Measurements from ENCODE around the gene TMEM182. TPM values are rescaled to one million over a fixed set of nuclear protein-coding genes. Genes with fewer than 3 reads are reported as not detected.

TMEM182 gene
- total RNA-seq, 1 donor from 2014 or later = 5.8 TPM

DNA sequence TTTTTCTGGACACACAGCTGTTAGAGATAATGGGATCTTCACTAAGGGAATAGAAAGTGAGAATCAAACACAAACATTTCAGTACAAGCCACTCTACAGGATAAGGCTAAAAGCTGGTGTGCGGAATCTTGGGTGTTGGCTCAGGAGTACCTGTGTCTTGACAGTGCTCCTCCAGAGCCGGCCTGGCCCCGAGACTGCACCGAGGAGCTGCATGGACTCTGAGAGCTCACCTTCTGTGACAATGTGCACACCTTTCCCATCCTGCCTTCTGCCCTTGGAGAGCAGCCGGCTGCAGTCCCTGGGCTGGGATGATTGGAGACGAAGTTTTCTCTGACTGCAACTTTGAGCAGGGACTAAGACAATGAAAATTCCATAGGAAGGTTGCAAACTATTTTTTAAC is 89.1 kb downstream of the TMEM182 start:
- Mint-ChIP-seq H3K36me3 (ENCODE audit: low read depth, unreplicated experiment) (no peaks in the 10 kb centered on the region), H3K27me3 (ENCODE audit: low read depth, unreplicated experiment) (peaks cover 2% of the 10 kb centered on the region), H3K9me3 (ENCODE audit: unreplicated experiment) (peaks cover 5% of the 10 kb centered on the region), H3K4me3 (ENCODE audit: unreplicated experiment) (no peak overlapping the region), H3K4me1 (ENCODE audit: low read depth, unreplicated experiment) (no peaks in the 10 kb centered on the region), H3K27ac (ENCODE audit: unreplicated experiment) (no peak overlapping the region)
- Histone ChIP-seq H3K4me3 (ENCODE audit: insufficient read depth, low read depth, low read length) (no peak overlapping the region), H3K36me3 (ENCODE audit: insufficient read depth, low read length) (no peaks in the 10 kb centered on the region), H3K9me3 (ENCODE audit: insufficient read depth, low read depth, low read length) (peaks cover 2% of the 10 kb centered on the region), H4K20me1 (ENCODE audit: insufficient read depth, low read length) (no peaks in the 10 kb centered on the region), H3K27me3 (ENCODE audit: insufficient read depth, low read length) (no peaks in the 10 kb centered on the region), H3K4me1 (ENCODE audit: insufficient read depth, low read length) (peaks cover 4% of the 10 kb centered on the region), H3K9ac (ENCODE audit: low read length) (no peak overlapping the region), H2AFZ (ENCODE audit: low read depth, low read length) (no peak overlapping the region), H3K4me2 (ENCODE audit: low read length) (no peak overlapping the region), H3K79me2 (ENCODE audit: insufficient read depth, low read length) (no peaks in the 10 kb centered on the region), H3K27ac (ENCODE audit: low read depth, low read length) (no peak overlapping the region)
- no peak for FAIRE-seq
- TF ChIP-seq, protein P1, sequence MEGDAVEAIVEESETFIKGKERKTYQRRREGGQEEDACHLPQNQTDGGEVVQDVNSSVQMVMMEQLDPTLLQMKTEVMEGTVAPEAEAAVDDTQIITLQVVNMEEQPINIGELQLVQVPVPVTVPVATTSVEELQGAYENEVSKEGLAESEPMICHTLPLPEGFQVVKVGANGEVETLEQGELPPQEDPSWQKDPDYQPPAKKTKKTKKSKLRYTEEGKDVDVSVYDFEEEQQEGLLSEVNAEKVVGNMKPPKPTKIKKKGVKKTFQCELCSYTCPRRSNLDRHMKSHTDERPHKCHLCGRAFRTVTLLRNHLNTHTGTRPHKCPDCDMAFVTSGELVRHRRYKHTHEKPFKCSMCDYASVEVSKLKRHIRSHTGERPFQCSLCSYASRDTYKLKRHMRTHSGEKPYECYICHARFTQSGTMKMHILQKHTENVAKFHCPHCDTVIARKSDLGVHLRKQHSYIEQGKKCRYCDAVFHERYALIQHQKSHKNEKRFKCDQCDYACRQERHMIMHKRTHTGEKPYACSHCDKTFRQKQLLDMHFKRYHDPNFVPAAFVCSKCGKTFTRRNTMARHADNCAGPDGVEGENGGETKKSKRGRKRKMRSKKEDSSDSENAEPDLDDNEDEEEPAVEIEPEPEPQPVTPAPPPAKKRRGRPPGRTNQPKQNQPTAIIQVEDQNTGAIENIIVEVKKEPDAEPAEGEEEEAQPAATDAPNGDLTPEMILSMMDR (IDR thresholded peaks at IDR 0.05; ENCODE audit: insufficient read depth, low read depth, low read length) = no peak
- TF ChIP-seq EZH2 (IDR thresholded peaks at IDR 0.05; ENCODE audit: insufficient read depth, low read length) = no peak
- no peak for DNase-seq (ENCODE audit: low read depth)

DNA sequence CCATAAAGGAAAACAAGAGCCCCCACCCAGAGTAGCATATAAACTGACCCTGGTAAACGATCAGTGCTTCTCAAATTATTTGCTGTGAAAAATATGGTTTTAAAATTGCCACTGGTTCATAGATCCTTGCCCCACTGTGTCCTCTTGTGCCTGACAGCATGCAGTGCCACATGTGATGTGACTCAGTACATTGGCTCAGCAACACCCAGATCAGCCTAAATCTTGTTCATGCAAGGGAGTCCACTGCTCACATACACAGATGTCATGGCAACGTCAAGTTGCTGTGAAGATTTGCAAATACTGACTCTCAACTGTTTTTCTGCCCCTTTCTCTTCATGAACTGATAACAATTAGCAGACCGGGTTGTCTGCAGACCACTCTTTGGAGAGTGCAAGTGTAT is 91.0 kb downstream of the TMEM182 start:
- Mint-ChIP-seq H3K9me3 (ENCODE audit: unreplicated experiment) (peaks cover 6% of the 10 kb centered on the region), H3K4me1 (ENCODE audit: low read depth, unreplicated experiment) (no peaks in the 10 kb centered on the region), H3K27ac (ENCODE audit: unreplicated experiment) (no peak overlapping the region), H3K36me3 (ENCODE audit: low read depth, unreplicated experiment) (no peaks in the 10 kb centered on the region), H3K4me3 (ENCODE audit: unreplicated experiment) (no peak overlapping the region), H3K27me3 (ENCODE audit: low read depth, unreplicated experiment) (peaks cover 2% of the 10 kb centered on the region)
- no peak overlapping the region for H3K4me2 ChIP-seq (ENCODE audit: low read length)
- no peak overlapping the region for H3K9ac ChIP-seq (ENCODE audit: low read length)
- no peak for DNase-seq (ENCODE audit: low read depth)
- H3K9me3 ChIP-seq (ENCODE audit: insufficient read depth, low read depth, low read length) = peaks cover 2% of the 10 kb centered on the region
- H4K20me1 ChIP-seq (ENCODE audit: insufficient read depth, low read length) = no peaks in the 10 kb centered on the region
- no peak overlapping the region for H2AFZ ChIP-seq (ENCODE audit: low read depth, low read length)
- H3K27ac ChIP-seq (ENCODE audit: low read depth, low read length) = no peak overlapping the region
- TF ChIP-seq, protein P1 (IDR thresholded peaks at IDR 0.05; ENCODE audit: insufficient read depth, low read depth, low read length) = no peak
- TF ChIP-seq EZH2 (IDR thresholded peaks at IDR 0.05; ENCODE audit: insufficient read depth, low read length) = no peak
- peaks cover 4% of the 10 kb centered on the region for H3K4me1 ChIP-seq (ENCODE audit: insufficient read depth, low read length)
- no peak for FAIRE-seq
- no peak overlapping the region for H3K4me3 ChIP-seq (ENCODE audit: insufficient read depth, low read depth, low read length)
- H3K36me3 ChIP-seq (ENCODE audit: insufficient read depth, low read length) = no peaks in the 10 kb centered on the region
- H3K27me3 ChIP-seq (ENCODE audit: insufficient read depth, low read length) = no peaks in the 10 kb centered on the region
- H3K79me2 ChIP-seq (ENCODE audit: insufficient read depth, low read length) = no peaks in the 10 kb centered on the region

Other genes starting within 250 kb of the TMEM182 start
- gene SLC9A2, start 142.5 kb upstream of the TMEM182 start, total RNA-seq = 0.32 TPM in 1 of 2 replicates, not detected in the other

All from astrocyte (in vitro differentiated cells and primary cell).